H9 (cell line): ENCODE data around the gene RNF133. TPM values are rescaled to one million over a fixed set of nuclear protein-coding genes. Genes with fewer than 3 reads are reported as not detected.

ENCODE experiments used
- DNase-seq: peaks from one replicate; pipeline ENCODE4 v3.0.0-alpha.2; 2017
- H2AFZ ChIP-seq: one replicate; pipeline ENCODE4 v1.6.1; 2013; ENCODE audit warnings: mild to moderate bottlenecking, low read length, control low read depth, moderate library complexity
- H2AK5ac ChIP-seq: 2 replicates; pipeline ENCODE4 v1.6.1; 2013; ENCODE audit warnings: low read length, control low read depth, mixed read lengths; ENCODE audit not compliant: insufficient read length
- H2BK120ac ChIP-seq: one replicate; pipeline ENCODE4 v1.6.1; 2013; ENCODE audit warnings: low read depth, mild to moderate bottlenecking, low read length, control low read depth, inconsistent platforms; ENCODE audit not compliant: poor library complexity, severe bottlenecking
- H2BK12ac ChIP-seq: 2 replicates; pipeline ENCODE4 v1.6.1; 2013; ENCODE audit warnings: low read length, control low read depth, mixed read lengths, low read depth; ENCODE audit not compliant: insufficient read length
- H2BK15ac ChIP-seq: 2 replicates; pipeline ENCODE4 v1.6.1; 2013; ENCODE audit warnings: low read depth, low read length, control low read depth
- H2BK20ac ChIP-seq: one replicate; pipeline ENCODE4 v1.6.1; 2013; ENCODE audit warnings: low read depth, mild to moderate bottlenecking, low read length, control low read depth, inconsistent platforms; ENCODE audit not compliant: poor library complexity, severe bottlenecking
- H2BK5ac ChIP-seq: 2 replicates; pipeline ENCODE4 v1.6.1; 2013; ENCODE audit warnings: low read length, control low read depth, mixed read lengths; ENCODE audit not compliant: insufficient read length
- H3K14ac ChIP-seq: 2 replicates; pipeline ENCODE4 v1.6.1; 2013; ENCODE audit warnings: low read length, control low read depth; ENCODE audit not compliant: insufficient read depth
- H3K18ac ChIP-seq: 2 replicates; pipeline ENCODE4 v1.6.1; 2013; ENCODE audit warnings: low read depth, mild to moderate bottlenecking, mixed read lengths, low read length, control low read depth; ENCODE audit not compliant: insufficient read length
- H3K23ac ChIP-seq: 2 replicates; pipeline ENCODE4 v1.6.1; 2013; ENCODE audit warnings: low read length, control low read depth, mixed read lengths, low read depth; ENCODE audit not compliant: insufficient read length
- H3K23me2 ChIP-seq: 2 replicates; pipeline ENCODE4 v1.6.1; 2013; ENCODE audit warnings: low read depth, mild to moderate bottlenecking, mixed read lengths, low read length, control low read depth; ENCODE audit not compliant: insufficient read length, poor library complexity, severe bottlenecking
- H3K27ac ChIP-seq: 2 replicates; pipeline ENCODE4 v1.5.1; 2013; ENCODE audit warnings: low read length, control low read depth, mixed read lengths, low read depth; ENCODE audit not compliant: insufficient read length
- H3K27me3 ChIP-seq: 2 replicates; pipeline ENCODE4 v1.6.1; 2013; ENCODE audit warnings: low read length, control low read depth, inconsistent platforms; ENCODE audit not compliant: insufficient read depth
- H3K4ac ChIP-seq: 2 replicates; pipeline ENCODE4 v1.6.1; 2013; ENCODE audit warnings: low read depth, mild to moderate bottlenecking, control low read depth, inconsistent platforms, low read length, moderate library complexity
- H3K4me1 ChIP-seq: 2 replicates; pipeline ENCODE4 v1.6.1; 2013; ENCODE audit warnings: low read length, control low read depth, inconsistent platforms; ENCODE audit not compliant: insufficient read depth
- H3K4me2 ChIP-seq: 2 replicates; pipeline ENCODE4 v1.6.1; 2013; ENCODE audit warnings: low read length, control low read depth, mixed read lengths; ENCODE audit not compliant: insufficient read length, insufficient read depth
- H3K56ac ChIP-seq: 2 replicates; pipeline ENCODE4 v1.6.1; 2013; ENCODE audit warnings: low read depth, mild to moderate bottlenecking, mixed read lengths, low read length, control low read depth; ENCODE audit not compliant: insufficient read length
- H3K79me1 ChIP-seq: 2 replicates; pipeline ENCODE4 v1.6.1; 2013; ENCODE audit warnings: low read depth, mild to moderate bottlenecking, moderate library complexity, low read length, control low read depth, inconsistent platforms; ENCODE audit not compliant: insufficient read depth, poor library complexity, severe bottlenecking
- H3K79me2 ChIP-seq: 2 replicates; pipeline ENCODE4 v1.6.1; 2013; ENCODE audit warnings: low read length, control low read depth, inconsistent platforms; ENCODE audit not compliant: insufficient read depth
- H3K9ac ChIP-seq: 2 replicates; pipeline ENCODE4 v1.6.1; 2013; ENCODE audit warnings: low read length, control low read depth, mixed read lengths; ENCODE audit not compliant: insufficient read length; ENCODE audit errors: extremely low read depth
- H3K9me3 ChIP-seq: one replicate; pipeline ENCODE4 v1.6.1; 2013; ENCODE audit warnings: low read depth, low read length, inconsistent platforms; ENCODE audit not compliant: control insufficient read depth
- H3T11ph ChIP-seq: one replicate; pipeline ENCODE4 v1.6.1; 2013; ENCODE audit warnings: mild to moderate bottlenecking, low read length, control low read depth, inconsistent platforms
- H4K20me1 ChIP-seq: one replicate; pipeline ENCODE4 v1.6.1; 2013; ENCODE audit not compliant: control insufficient read depth, insufficient read length, insufficient read depth
- H4K5ac ChIP-seq: 2 replicates; pipeline ENCODE4 v1.6.1; 2013; ENCODE audit warnings: low read depth, mild to moderate bottlenecking, mixed read lengths, low read length, control low read depth; ENCODE audit not compliant: insufficient read length
- H4K8ac ChIP-seq: replicated peaks from 2 replicates; pipeline ENCODE4 v1.6.1; 2013; ENCODE audit warnings: low read length, control low read depth, mixed read lengths, low read depth; ENCODE audit not compliant: insufficient read length
- H4K91ac ChIP-seq: 2 replicates; pipeline ENCODE4 v1.6.1; 2013; ENCODE audit warnings: low read depth, mild to moderate bottlenecking, moderate library complexity, mixed read lengths, low read length, control low read depth; ENCODE audit not compliant: insufficient read length
- H3K27ac Mint-ChIP-seq, 3 experiments: 2 replicates in 2 of 3; 3 replicates in 1 of 3; pipeline ENCODE4 v1.8.0; 2020 to 2021; ENCODE audit warnings: mixed read lengths in 3 of 3, mild to moderate bottlenecking in 1 of 3, moderate library complexity in 1 of 3
- H3K27me3 Mint-ChIP-seq: 2 replicates; pipeline ENCODE4 v1.8.0; 2021; ENCODE audit warnings: low read depth, mild to moderate bottlenecking, moderate library complexity, mixed read lengths
- H3K36me3 Mint-ChIP-seq, 3 experiments: 2 replicates in 2 of 3; 3 replicates in 1 of 3; pipeline ENCODE4 v1.8.0; 2020 to 2021; ENCODE audit warnings: low read depth in 3 of 3, mixed read lengths in 3 of 3; ENCODE audit not compliant: insufficient read depth in 1 of 3
- H3K4me1 Mint-ChIP-seq, 2 experiments: 2 replicates each; pipeline ENCODE4 v1.8.0; 2020; ENCODE audit warnings: mixed read lengths in 2 of 2
- H3K4me3 Mint-ChIP-seq, 2 experiments: 2 replicates in 1 of 2; 3 replicates in 1 of 2; pipeline ENCODE4 v1.8.0; 2020 to 2021; ENCODE audit warnings: mild to moderate bottlenecking in 2 of 2, mixed read lengths in 2 of 2, moderate library complexity in 1 of 2
- H3K9me3 Mint-ChIP-seq, 2 experiments: 2 replicates in 1 of 2; 3 replicates in 1 of 2; pipeline ENCODE4 v1.8.0; 2020; ENCODE audit warnings: mild to moderate bottlenecking in 2 of 2, mixed read lengths in 2 of 2, moderate library complexity in 1 of 2
- CTCF ChIP-seq: fragments of 200-600 bp; sonication (generic); conservative IDR thresholded peaks from 3 replicates; pipeline ENCODE4 v1.8.0; 2021; ENCODE audit warnings: antibody characterized with exemption, mild to moderate bottlenecking
- WGBS: extraction: QIAGEN DNeasy Blood & Tissue Kit; methylation state at CpG from one replicate; pipeline ENCODE4 v1.1.7; 2013; ENCODE audit warnings: missing lambda C conversion rate, low lambda C conversion rate, mixed read lengths; ENCODE audit not compliant: insufficient read length; ENCODE audit errors: extremely low coverage; 5-methylcytosine and 5-hydroxymethylcytosine counted together
- total RNA-seq: library from RNA; stranded (reverse); gene quantifications from 2 replicates; pipeline ENCODE4 v1.2.1, GENCODE V29; 2021

Gene RNF133
- total RNA-seq, 1 experiment from 2014 or later = 0.31 TPM

DNA sequence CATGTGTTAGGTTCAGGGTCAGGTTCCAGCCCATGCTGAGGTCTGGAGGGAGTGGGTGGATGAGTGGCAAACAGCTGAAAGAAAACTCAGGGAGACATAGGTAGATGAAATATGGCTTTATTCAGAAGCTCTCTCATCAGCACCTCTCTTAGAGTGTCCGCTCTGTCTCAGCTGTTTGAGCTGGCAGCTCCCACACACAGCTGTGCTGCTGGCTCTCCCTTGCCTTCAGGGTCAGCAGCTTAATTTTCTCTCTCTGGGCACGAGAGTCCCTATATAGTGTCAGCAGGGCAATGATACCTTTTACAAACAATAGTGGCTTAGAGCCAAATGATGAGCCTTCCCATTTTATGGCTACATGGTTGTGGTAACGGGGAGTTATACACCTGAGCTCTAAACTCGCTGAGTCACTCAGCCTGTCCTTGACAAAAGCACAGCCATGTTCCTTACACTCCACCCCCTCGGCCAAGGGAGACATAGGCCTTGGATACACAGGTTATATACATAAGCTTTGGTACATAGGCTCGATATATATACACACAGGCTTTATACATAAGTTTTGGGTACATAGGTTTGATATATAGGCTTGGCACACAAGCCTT lies 10.4 kb downstream of the RNF133 start:
- no peak overlapping the region for H3K27ac ChIP-seq
- WGBS = no CpG with 5 or more reads among the region's 6 CpGs
- no peaks in the 10 kb centered on the region for H3K79me1 ChIP-seq
- peaks cover 5% of the 10 kb centered on the region for H3K9me3 ChIP-seq
- no peak overlapping the region for H2BK5ac ChIP-seq
- H3K79me2 ChIP-seq = no peaks in the 10 kb centered on the region
- H3K23me2 ChIP-seq = no peaks in the 10 kb centered on the region
- H2BK120ac ChIP-seq = no peak overlapping the region
- H3K27ac Mint-ChIP-seq = peak overlapping the region in 2 of 3 experiments; percentile 37 to 54; a peak in 3 of 7 replicates
- H4K20me1 ChIP-seq = no peaks in the 10 kb centered on the region
- H2AFZ ChIP-seq = no peak overlapping the region
- peaks cover 7% of the 10 kb centered on the region; the same call in 1 of the 2 replicates for H3K4me1 ChIP-seq
- no peak overlapping the region for H2BK12ac ChIP-seq
- no peak overlapping the region for H3T11ph ChIP-seq
- no peak overlapping the region for H2BK20ac ChIP-seq
- H4K8ac ChIP-seq = no peak overlapping the region
- H2BK15ac ChIP-seq = no peak overlapping the region
- H3K18ac ChIP-seq = no peak overlapping the region
- H3K4ac ChIP-seq = no peak overlapping the region
- H4K91ac ChIP-seq = peak overlapping the region; percentile 1
- no peak overlapping the region for H3K14ac ChIP-seq
- H3K4me1 Mint-ChIP-seq = peaks cover 23 to 34% of the 10 kb centered on the region in 2 experiments
- H3K9me3 Mint-ChIP-seq = peaks cover 10 to 13% of the 10 kb centered on the region in 2 experiments
- peaks cover 9 to 12% (median 9%) of the 10 kb centered on the region in 3 experiments for H3K36me3 Mint-ChIP-seq
- H3K27me3 ChIP-seq = no peaks in the 10 kb centered on the region
- no peak overlapping the region for H4K5ac ChIP-seq
- H2AK5ac ChIP-seq = no peak overlapping the region
- H3K56ac ChIP-seq = no peak overlapping the region
- no peaks in the 10 kb centered on the region for H3K27me3 Mint-ChIP-seq
- H3K4me2 ChIP-seq = no peak overlapping the region
- H3K4me3 Mint-ChIP-seq = no peak overlapping the region
- TF ChIP-seq CTCF = no peak
- no peak overlapping the region for H3K9ac ChIP-seq
- DNase-seq = no peak
- no peak overlapping the region for H3K23ac ChIP-seq
